IMR-90 (cell line): ENCODE results near the gene SBF2. TPM values are rescaled to one million over a fixed set of nuclear protein-coding genes. Genes with fewer than 3 reads are reported as not detected.
A peak's percentile ranks its signal among the peaks of the same experiment; 100 is the strongest.

Source experiments
- ATAC-seq: fragments of 200-7000 bp; cut with Tn5 transposase; 2 replicates; pipeline ENCODE4 v1.9.1; 2020; ENCODE audit warnings: low read depth, mild to moderate bottlenecking, moderate library complexity
- BruUV-seq: library from RNA; stranded (reverse); fragments of 400-500 nt; replicated peaks from 2 replicates; lab custom pipeline; 2021; lab: Mats Ljungman, UMichigan
- CTCF ChIA-PET: fragments of 300-600 bp; formaldehyde crosslinking; extraction: SDS; loops from one replicate; lab custom pipeline; 2021; ENCODE audit warnings: antibody characterized with exemption; lab: Yijun Ruan, JAX
- POLR2A ChIA-PET: fragments of 300-600 bp; sonication (Branson Sonifier 250); formaldehyde crosslinking; loops from one replicate; lab custom pipeline; 2022; ENCODE audit warnings: antibody characterized with exemption; ENCODE audit not compliant: unreplicated experiment; lab: Charles Lee
- DNase-seq: peaks from one replicate; pipeline ENCODE4 v3.0.0; 2013
- H2AFZ ChIP-seq: replicated peaks from 2 replicates; pipeline ENCODE3; 2013; ENCODE audit warnings: low read length, mild to moderate bottlenecking; ENCODE audit not compliant: poor library complexity
- H2AK5ac ChIP-seq: 2 replicates; pipeline ENCODE4 v1.6.1; 2013; ENCODE audit warnings: low read depth, low read length, inconsistent platforms
- H2AK9ac ChIP-seq: replicated peaks from 2 replicates; pipeline ENCODE3; 2013; ENCODE audit warnings: mild to moderate bottlenecking, low read depth, low read length, moderate library complexity; ENCODE audit not compliant: poor library complexity
- H2BK120ac ChIP-seq: 2 replicates; pipeline ENCODE4 v1.6.1; 2013; ENCODE audit warnings: low read depth, low read length, inconsistent platforms
- H2BK15ac ChIP-seq: 3 replicates; pipeline ENCODE4 v1.6.1; 2013; ENCODE audit warnings: low read depth, low read length, inconsistent platforms
- H2BK20ac ChIP-seq: 2 replicates; pipeline ENCODE4 v1.6.1; 2013; ENCODE audit warnings: low read depth, mild to moderate bottlenecking, inconsistent platforms, low read length, moderate library complexity
- H2BK5ac ChIP-seq: 2 replicates; pipeline ENCODE4 v1.6.1; 2013; ENCODE audit warnings: mild to moderate bottlenecking, low read depth, low read length, inconsistent platforms; ENCODE audit not compliant: poor library complexity, severe bottlenecking
- H3K14ac ChIP-seq: replicated peaks from 2 replicates; pipeline ENCODE4 v1.6.1; 2013; ENCODE audit warnings: low read depth, low read length, inconsistent platforms
- H3K18ac ChIP-seq: 2 replicates; pipeline ENCODE4 v1.6.1; 2013; ENCODE audit warnings: low read depth, low read length, control low read depth
- H3K23ac ChIP-seq: 2 replicates; pipeline ENCODE4 v1.6.1; 2013; ENCODE audit warnings: low read depth, low read length, inconsistent platforms
- H3K27ac ChIP-seq: 2 replicates; pipeline ENCODE4 v1.5.1; 2013; ENCODE audit warnings: mild to moderate bottlenecking, control low read depth, low read length; ENCODE audit not compliant: insufficient read depth
- H3K27me3 ChIP-seq: 2 replicates; pipeline ENCODE4 v1.6.1; 2013; ENCODE audit warnings: low read length; ENCODE audit not compliant: control insufficient read depth, insufficient read depth
- H3K36me3 ChIP-seq: 2 replicates; pipeline ENCODE4 v1.6.1; 2013; ENCODE audit warnings: low read length, mixed read lengths; ENCODE audit not compliant: control insufficient read depth, insufficient read depth
- H3K4ac ChIP-seq: 2 replicates; pipeline ENCODE4 v1.6.1; 2013; ENCODE audit warnings: low read depth, low read length, inconsistent platforms
- H3K4me1 ChIP-seq: 2 replicates; pipeline ENCODE4 v1.6.1; 2013; ENCODE audit warnings: low read length, mixed read lengths; ENCODE audit not compliant: control insufficient read depth, insufficient read depth
- H3K4me2 ChIP-seq: 2 replicates; pipeline ENCODE4 v1.6.1; 2013; ENCODE audit warnings: low read depth, mild to moderate bottlenecking, control low read depth, low read length, moderate library complexity
- H3K4me3 ChIP-seq: 2 replicates; pipeline ENCODE4 v1.5.1; 2013; ENCODE audit warnings: low read depth, mild to moderate bottlenecking, control low read depth, low read length, moderate library complexity; ENCODE audit not compliant: insufficient read depth
- H3K56ac ChIP-seq: 2 replicates; pipeline ENCODE4 v1.6.1; 2013; ENCODE audit warnings: low read length, inconsistent platforms; ENCODE audit not compliant: insufficient read depth; ENCODE audit errors: extremely low read depth
- H3K79me1 ChIP-seq, 2 experiments: 2 replicates each; pipeline ENCODE4 v1.6.1; 2013; ENCODE audit warnings: low read length in 2 of 2, inconsistent platforms in 1 of 2, low read depth in 1 of 2
- H3K9ac ChIP-seq: 2 replicates; pipeline ENCODE4 v1.6.1; 2013; ENCODE audit warnings: low read depth, low read length, control low read depth
- H3K9me1 ChIP-seq: 2 replicates; pipeline ENCODE4 v1.6.1; 2013; ENCODE audit warnings: low read length, inconsistent platforms; ENCODE audit not compliant: insufficient read depth
- H3K9me3 ChIP-seq: 2 replicates; pipeline ENCODE4 v1.6.1; 2013; ENCODE audit warnings: low read length; ENCODE audit not compliant: control insufficient read depth, insufficient read depth
- H4K20me1 ChIP-seq: 2 replicates; pipeline ENCODE4 v1.6.1; 2013; ENCODE audit warnings: low read length, inconsistent platforms; ENCODE audit not compliant: insufficient read depth
- H4K5ac ChIP-seq: 2 replicates; pipeline ENCODE4 v1.6.1; 2013; ENCODE audit warnings: mild to moderate bottlenecking, low read depth, low read length, control low read depth
- H4K8ac ChIP-seq, 2 experiments: 2 replicates each; pipeline ENCODE4 v1.6.1; 2013; ENCODE audit warnings: low read depth in 2 of 2, low read length in 2 of 2, control low read depth in 1 of 2, inconsistent platforms in 1 of 2
- H4K91ac ChIP-seq: 2 replicates; pipeline ENCODE4 v1.6.1; 2013; ENCODE audit warnings: low read depth, low read length, inconsistent platforms; ENCODE audit not compliant: insufficient read depth
- CEBPB ChIP-seq: IDR thresholded peaks from 2 replicates; pipeline ENCODE4 v1.6.1; 2012; ENCODE audit warnings: low read depth, low read length, improper control_type of control experiment
- FOS ChIP-seq: fragments of 150-350 bp; IDR thresholded peaks from 2 replicates; pipeline ENCODE4 v1.6.1; 2016; ENCODE audit warnings: low read depth, low read length
- RAD21 ChIP-seq: IDR thresholded peaks from 2 replicates; pipeline ENCODE4 v1.6.1; 2012; ENCODE audit warnings: low read length, improper control_type of control experiment
- WGBS, 2 experiments: methylation state at CpG; one replicate each; pipeline versions ENCODE4 v1.1.5 to v1.1.7; 2013; ENCODE audit warnings: missing lambda C conversion rate in 2 of 2; ENCODE audit not compliant: insufficient read length in 1 of 2; ENCODE audit errors: extremely low coverage in 2 of 2; 5-methylcytosine and 5-hydroxymethylcytosine counted together
- dilution Hi-C: fragments of 300-500 bp; cut with HindIII; formaldehyde crosslinking; loops from one replicate; pipeline ENCODE4 v1.14.3; 2018; ENCODE audit warnings: low sequenced_read_pairs; ENCODE audit not compliant: unreplicated experiment
- in situ Hi-C: fragments of 300-500 bp; cut with MboI; formaldehyde crosslinking; loops from 3 replicates; pipeline ENCODE4 v1.14.3; 2019; ENCODE audit warnings: low sequenced_read_pairs, inconsistent platforms, mixed read lengths
- intact Hi-C: fragments of 100-400 bp; cut with micrococcal nuclease; formaldehyde crosslinking; loops from 2 replicates; pipeline ENCODE4 v1.10.0; 2022
- polyA plus RNA-seq, 3 experiments: library from polyadenylated mRNA; depleted of rRNA; stranded (reverse); fragments of >200 nt; gene quantifications; 2 replicates each; pipeline ENCODE4 v1.2.3, GENCODE V29; 2012; ENCODE audit warnings: low replicate concordance in 1 of 3
- total RNA-seq: library from RNA; depleted of rRNA; stranded (reverse); fragments of >200 nt; gene quantifications from 2 replicates; pipeline ENCODE4 v1.2.3, GENCODE V29; 2012

SBF2 gene
- total and polyA plus RNA-seq, 2 of the 4 experiments (the other 2 are of a cell fraction), result 23.8 to 51.8 TPM

GRCh38 chr11:9825315-9825714, 468.7 kb downstream of the SBF2 start:
- H2AK5ac ChIP-seq, result peak overlapping the region; percentile 74
- H3K4me1 ChIP-seq, result peaks cover 12% of the 10 kb centered on the region; the same call in 1 of the 2 replicates
- ChIA-PET CTCF (interaction anchor here (0.8 kb wide), 1 partner anchor 97 kb away, joined by 3 read pairs; no protein-coding TSS in a partner anchor), POLR2A (no interaction called here)
- no peak overlapping the region for H3K9ac ChIP-seq
- H2BK120ac ChIP-seq, result 0 out of 2 replicates have a peak overlapping the region, but pooled peaks have one; percentile 16
- WGBS, 2 experiments, result 100% methylated on average over 1 of the region's 4 CpGs; no CpG with 5 or more reads in 1 of the 2 experiments
- intact Hi-C loops, result no loop called here
- peak overlapping the region; percentile 65 for H3K4ac ChIP-seq
- no peak overlapping the region for H3K56ac ChIP-seq
- DNase-seq (peak; percentile 38), ATAC-seq (no peak)
- no peak overlapping the region for H3K23ac ChIP-seq
- dilution Hi-C loops, result no loop called here
- peak overlapping the region; percentile 60; the same call in 1 of the 3 replicates for H2BK15ac ChIP-seq
- H3K14ac ChIP-seq, result peak overlapping the region; percentile 57
- peak overlapping the region; percentile 19; the same call in 1 of the 2 replicates for H4K91ac ChIP-seq
- H3K18ac ChIP-seq, result peak overlapping the region; percentile 86; the same call in 1 of the 2 replicates
- H3K27me3 ChIP-seq, result no peaks in the 10 kb centered on the region
- H2AK9ac ChIP-seq, result no peak overlapping the region
- H3K27ac ChIP-seq, result no peak overlapping the region
- no peak overlapping the region for H3K4me2 ChIP-seq
- peak overlapping the region; percentile 57; the same call in 1 of the 2 replicates for H4K5ac ChIP-seq
- no peak overlapping the region for H3K4me3 ChIP-seq
- in situ Hi-C loops, result no loop called here
- H2BK20ac ChIP-seq, result peak overlapping the region; percentile 16
- no peak overlapping the region for H2AFZ ChIP-seq
- H3K36me3 ChIP-seq, result no peaks in the 10 kb centered on the region; the same call in 1 of the 2 replicates
- peaks cover 4% of the 10 kb centered on the region; the same call in 1 of the 2 replicates for H3K9me1 ChIP-seq
- BruUV-seq, result no TSS peak
- no peak for TF ChIP-seq FOS
- TF ChIP-seq RAD21, result no peak
- TF ChIP-seq CEBPB, result 0 out of 2 replicates have a peak, but pooled peaks have one; percentile 3
- peak overlapping the region; percentile 49 for H2BK5ac ChIP-seq
- peaks cover 0 to under 1% of the 10 kb centered on the region in 2 experiments; a peak in 1 of 4 replicates for H3K79me1 ChIP-seq
- H4K8ac ChIP-seq, result peak overlapping the region in 1 of 2 experiments; percentile 19; a peak in 1 of 4 replicates
- H4K20me1 ChIP-seq, result no peaks in the 10 kb centered on the region
- no peaks in the 10 kb centered on the region for H3K9me3 ChIP-seq
